Measurements from ENCODE around the gene C5orf63. TPM values are rescaled to one million over a fixed set of nuclear protein-coding genes. Genes with fewer than 3 reads are reported as not detected.

The C5orf63 gene
- total RNA-seq, 1 experiment from 2014 or later = 1.2 TPM

- H3K23ac ChIP-seq (ENCODE audit: insufficient read length, low read depth, low read length) = no peak overlapping the region
- H3K56ac ChIP-seq (ENCODE audit: insufficient read length, low read depth, low read length) = no peak overlapping the region
- H4K8ac ChIP-seq (replicated peaks; ENCODE audit: insufficient read length, low read depth, low read length) = no peak overlapping the region
- Mint-ChIP-seq H3K4me3 (no peak overlapping the region), H3K27me3 (ENCODE audit: low read depth) (no peaks in the 10 kb centered on the region), H3K4me1 (peaks cover 8 to 10% of the 10 kb centered on the region in 2 experiments), H3K36me3 (ENCODE audit: insufficient read depth in 1 of 3, low read depth in 3 of 3) (no peaks in the 10 kb centered on the region), H3K9me3 (no peaks in the 10 kb centered on the region), H3K27ac (no peak overlapping the region)
- no peak overlapping the region for H2BK20ac ChIP-seq (ENCODE audit: low read depth, low read length, poor library complexity, severe bottlenecking)
- no peak overlapping the region for H3T11ph ChIP-seq (ENCODE audit: low read length)
- no peak overlapping the region for H2AK5ac ChIP-seq (ENCODE audit: insufficient read length, low read length)
- H3K4ac ChIP-seq (ENCODE audit: low read depth, low read length) = no peak overlapping the region
- H3K79me2 ChIP-seq (ENCODE audit: insufficient read depth, low read length) = no peaks in the 10 kb centered on the region
- DNase-seq = no peak
- no peak overlapping the region for H3K14ac ChIP-seq (ENCODE audit: insufficient read depth, low read length)
- H3K79me1 ChIP-seq (ENCODE audit: insufficient read depth, low read depth, low read length, poor library complexity, severe bottlenecking) = peaks cover 3% of the 10 kb centered on the region
- no peak overlapping the region for H3K4me2 ChIP-seq (ENCODE audit: insufficient read depth, insufficient read length, low read length)
- H3K27ac ChIP-seq (ENCODE audit: insufficient read length, low read depth, low read length) = no peak overlapping the region
- no peaks in the 10 kb centered on the region for H3K23me2 ChIP-seq (ENCODE audit: insufficient read length, low read depth, low read length, poor library complexity, severe bottlenecking)
- H3K18ac ChIP-seq (ENCODE audit: insufficient read length, low read depth, low read length) = no peak overlapping the region
- H2BK12ac ChIP-seq (ENCODE audit: insufficient read length, low read depth, low read length) = peak overlapping the region; percentile 69
- H3K4me1 ChIP-seq (ENCODE audit: insufficient read depth, low read length) = no peaks in the 10 kb centered on the region
- H4K20me1 ChIP-seq (ENCODE audit: control insufficient read depth, insufficient read depth, insufficient read length) = no peaks in the 10 kb centered on the region
- no peak overlapping the region for H3K9ac ChIP-seq (ENCODE audit: extremely low read depth, insufficient read length, low read length)
- no peaks in the 10 kb centered on the region for H3K27me3 ChIP-seq (ENCODE audit: insufficient read depth, low read length)
- no peak overlapping the region for H2BK120ac ChIP-seq (ENCODE audit: low read depth, low read length, poor library complexity, severe bottlenecking)
- WGBS (ENCODE audit: extremely low coverage, insufficient read length, low lambda C conversion rate) = no CpG with 5 or more reads among the region's 4 CpGs
- no peak overlapping the region for H4K5ac ChIP-seq (ENCODE audit: insufficient read length, low read depth, low read length)
- no peaks in the 10 kb centered on the region for H3K9me3 ChIP-seq (ENCODE audit: control insufficient read depth, low read depth, low read length)
- no peak overlapping the region for H2AFZ ChIP-seq (ENCODE audit: low read length)
- H4K91ac ChIP-seq (ENCODE audit: insufficient read length, low read depth, low read length) = no peak overlapping the region
- H2BK5ac ChIP-seq (ENCODE audit: insufficient read length, low read length) = no peak overlapping the region
- no peak overlapping the region for H2BK15ac ChIP-seq (ENCODE audit: low read depth, low read length)
- no peak for TF ChIP-seq CTCF (conservative IDR thresholded peaks at IDR 0.05)
Measured at GRCh38 chr5:127011153-127011552, 62.1 kb downstream of the C5orf63 start.

Data from H9 (cell line).